ENCODE data around the gene SMCO2. TPM values are rescaled to one million over a fixed set of nuclear protein-coding genes. Genes with fewer than 3 reads are reported as not detected.

The SMCO2 gene
- total and polyA plus RNA-seq, 2 of the 4 experiments (the other 2 are of a cell fraction): 0.19 TPM; not detected in 1

DNA sequence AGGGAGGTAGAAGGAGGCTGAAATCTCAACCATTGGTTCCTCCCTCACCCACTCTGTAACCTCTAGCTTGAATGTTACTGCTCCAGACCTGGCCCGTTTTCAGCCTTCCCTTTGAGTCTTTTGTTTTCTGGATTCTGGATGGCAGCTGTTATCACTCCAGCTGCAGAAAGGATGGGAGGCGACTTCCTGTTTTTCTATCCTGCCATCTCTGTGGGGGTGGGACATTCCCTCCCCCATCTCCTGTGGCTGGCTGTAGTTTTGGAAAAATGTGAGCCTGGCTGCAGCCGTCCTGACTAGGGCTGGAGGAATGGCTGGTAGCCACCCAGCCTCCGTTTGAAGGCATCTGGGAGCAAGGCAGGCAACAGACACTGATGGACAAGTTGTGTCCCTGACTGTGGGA, 74.5 kb downstream of the SMCO2 start:
- WGBS, 2 experiments (ENCODE audit: extremely low coverage in 2 of 2, insufficient read length in 1 of 2): 0% methylated on average over 1 of the region's 4 CpGs; no CpG with 5 or more reads in 1 of the 2 experiments
- peak overlapping the region; percentile 89 for H2AFZ ChIP-seq (replicated peaks; ENCODE audit: low read length, poor library complexity)
- H2BK20ac ChIP-seq (ENCODE audit: low read depth, low read length): peak overlapping the region; percentile 93
- intact Hi-C loops (cut with micrococcal nuclease): loop anchor here (5.0 kb wide), 1 partner anchor 179 kb away; no protein-coding TSS in a partner anchor
- POLR2A ChIA-PET (ENCODE audit: unreplicated experiment): interaction anchor here (0.6 kb wide), 1 partner anchor 1522 kb away, joined by 3 read pairs; no protein-coding TSS in a partner anchor
- H3K14ac ChIP-seq (replicated peaks; ENCODE audit: low read depth, low read length): peak overlapping the region; percentile 91
- peak overlapping the region; percentile 80 for H2BK120ac ChIP-seq (ENCODE audit: low read depth, low read length)
- peak overlapping the region; percentile 91 for H3K23ac ChIP-seq (ENCODE audit: low read depth, low read length)
- peak overlapping the region; percentile 83 to 90 for H4K8ac ChIP-seq (ENCODE audit: low read depth in 2 of 2, low read length in 2 of 2)
- no peaks in the 10 kb centered on the region for H3K9me3 ChIP-seq (ENCODE audit: control insufficient read depth, insufficient read depth, low read length)
- no peaks in the 10 kb centered on the region for H4K20me1 ChIP-seq (ENCODE audit: insufficient read depth, low read length)
- in situ Hi-C loops (cut with MboI; ENCODE audit: low sequenced_read_pairs): no loop called here
- TF ChIP-seq SMC3 (IDR thresholded peaks at IDR 0.05; ENCODE audit: low read depth, low read length) (no peak), FOS (IDR thresholded peaks at IDR 0.05; ENCODE audit: low read depth, low read length) (no peak), RFX5 (IDR thresholded peaks at IDR 0.05; ENCODE audit: low read depth, low read length) (no peak), RAD21 (IDR thresholded peaks at IDR 0.05; ENCODE audit: low read length) (no peak), MAFK (IDR thresholded peaks at IDR 0.05; ENCODE audit: low read depth, low read length) (no peak), MXI1 (IDR thresholded peaks at IDR 0.05; ENCODE audit: borderline replicate concordance, low read depth, low read length) (no peak), CEBPB (IDR thresholded peaks at IDR 0.05; ENCODE audit: low read depth, low read length) (no peak), CHD1 (IDR thresholded peaks at IDR 0.05; ENCODE audit: low read depth, low read length) (no peak), RCOR1 (IDR thresholded peaks at IDR 0.05; ENCODE audit: insufficient replicate concordance, low read length) (no peak), BHLHE40 (IDR thresholded peaks at IDR 0.05; ENCODE audit: low read depth, low read length) (no peak), POLR2A (IDR thresholded peaks at IDR 0.05; ENCODE audit: low read depth, low read length) (no peak), NFE2L2 (IDR thresholded peaks at IDR 0.05; ENCODE audit: low read depth, low read length) (no peak), MAZ (IDR thresholded peaks at IDR 0.05; ENCODE audit: borderline replicate concordance, low read depth, low read length) (no peak)
- TF ChIP-seq, protein P1, sequence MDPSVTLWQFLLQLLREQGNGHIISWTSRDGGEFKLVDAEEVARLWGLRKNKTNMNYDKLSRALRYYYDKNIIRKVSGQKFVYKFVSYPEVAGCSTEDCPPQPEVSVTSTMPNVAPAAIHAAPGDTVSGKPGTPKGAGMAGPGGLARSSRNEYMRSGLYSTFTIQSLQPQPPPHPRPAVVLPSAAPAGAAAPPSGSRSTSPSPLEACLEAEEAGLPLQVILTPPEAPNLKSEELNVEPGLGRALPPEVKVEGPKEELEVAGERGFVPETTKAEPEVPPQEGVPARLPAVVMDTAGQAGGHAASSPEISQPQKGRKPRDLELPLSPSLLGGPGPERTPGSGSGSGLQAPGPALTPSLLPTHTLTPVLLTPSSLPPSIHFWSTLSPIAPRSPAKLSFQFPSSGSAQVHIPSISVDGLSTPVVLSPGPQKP (IDR thresholded peaks at IDR 0.05; ENCODE audit: borderline replicate concordance, low read depth, low read length): no peak
- TF ChIP-seq, protein P2, sequence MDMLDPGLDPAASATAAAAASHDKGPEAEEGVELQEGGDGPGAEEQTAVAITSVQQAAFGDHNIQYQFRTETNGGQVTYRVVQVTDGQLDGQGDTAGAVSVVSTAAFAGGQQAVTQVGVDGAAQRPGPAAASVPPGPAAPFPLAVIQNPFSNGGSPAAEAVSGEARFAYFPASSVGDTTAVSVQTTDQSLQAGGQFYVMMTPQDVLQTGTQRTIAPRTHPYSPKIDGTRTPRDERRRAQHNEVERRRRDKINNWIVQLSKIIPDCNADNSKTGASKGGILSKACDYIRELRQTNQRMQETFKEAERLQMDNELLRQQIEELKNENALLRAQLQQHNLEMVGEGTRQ (IDR thresholded peaks at IDR 0.05; ENCODE audit: low read depth, low read length): no peak
- TF ChIP-seq, protein P3, sequence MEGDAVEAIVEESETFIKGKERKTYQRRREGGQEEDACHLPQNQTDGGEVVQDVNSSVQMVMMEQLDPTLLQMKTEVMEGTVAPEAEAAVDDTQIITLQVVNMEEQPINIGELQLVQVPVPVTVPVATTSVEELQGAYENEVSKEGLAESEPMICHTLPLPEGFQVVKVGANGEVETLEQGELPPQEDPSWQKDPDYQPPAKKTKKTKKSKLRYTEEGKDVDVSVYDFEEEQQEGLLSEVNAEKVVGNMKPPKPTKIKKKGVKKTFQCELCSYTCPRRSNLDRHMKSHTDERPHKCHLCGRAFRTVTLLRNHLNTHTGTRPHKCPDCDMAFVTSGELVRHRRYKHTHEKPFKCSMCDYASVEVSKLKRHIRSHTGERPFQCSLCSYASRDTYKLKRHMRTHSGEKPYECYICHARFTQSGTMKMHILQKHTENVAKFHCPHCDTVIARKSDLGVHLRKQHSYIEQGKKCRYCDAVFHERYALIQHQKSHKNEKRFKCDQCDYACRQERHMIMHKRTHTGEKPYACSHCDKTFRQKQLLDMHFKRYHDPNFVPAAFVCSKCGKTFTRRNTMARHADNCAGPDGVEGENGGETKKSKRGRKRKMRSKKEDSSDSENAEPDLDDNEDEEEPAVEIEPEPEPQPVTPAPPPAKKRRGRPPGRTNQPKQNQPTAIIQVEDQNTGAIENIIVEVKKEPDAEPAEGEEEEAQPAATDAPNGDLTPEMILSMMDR (conservative IDR thresholded peaks at IDR 0.05; ENCODE audit: low read depth, low read length): no peak
- peak overlapping the region; percentile 53 for H3K4me2 ChIP-seq (ENCODE audit: low read depth, low read length)
- H4K5ac ChIP-seq (ENCODE audit: low read depth, low read length): peak overlapping the region; percentile 53
- DNase-seq (peak; percentile 52), ATAC-seq (ENCODE audit: low read depth) (peak; percentile 13)
- CTCF ChIA-PET: no interaction called here
- H2AK9ac ChIP-seq (replicated peaks; ENCODE audit: low read depth, low read length, poor library complexity): peak overlapping the region; percentile 43
- BruUV-seq (replicated peaks): no TSS peak
- H2BK15ac ChIP-seq (ENCODE audit: low read depth, low read length): peak overlapping the region; percentile 99; the same call in 2 of the 3 replicates
- H3K9ac ChIP-seq (ENCODE audit: low read depth, low read length): peak overlapping the region; percentile 5; the same call in 1 of the 2 replicates
- H3K4me1 ChIP-seq (ENCODE audit: control insufficient read depth, insufficient read depth, low read length): peaks cover 10% of the 10 kb centered on the region
- peaks cover 0 to 31% of the 10 kb centered on the region in 2 experiments; a peak in 2 of 4 replicates for H3K79me1 ChIP-seq (ENCODE audit: low read depth in 1 of 2, low read length in 2 of 2)
- H3K4me3 ChIP-seq (ENCODE audit: insufficient read depth, low read depth, low read length): no peak overlapping the region
- H3K27ac ChIP-seq (ENCODE audit: insufficient read depth, low read length): peak overlapping the region; percentile 60
- H3K4ac ChIP-seq (ENCODE audit: low read depth, low read length): peak overlapping the region; percentile 83
- no peaks in the 10 kb centered on the region for H3K27me3 ChIP-seq (ENCODE audit: control insufficient read depth, insufficient read depth, low read length)
- peak overlapping the region; percentile 84 for H4K91ac ChIP-seq (ENCODE audit: insufficient read depth, low read depth, low read length)
- peak overlapping the region; percentile 35 for H2BK5ac ChIP-seq (ENCODE audit: low read depth, low read length, poor library complexity, severe bottlenecking)
- H2AK5ac ChIP-seq (ENCODE audit: low read depth, low read length): peak overlapping the region; percentile 92
- H3K18ac ChIP-seq (ENCODE audit: low read depth, low read length): peak overlapping the region; percentile 43
- H3K9me1 ChIP-seq (ENCODE audit: insufficient read depth, low read length): peaks cover 6% of the 10 kb centered on the region
- H3K56ac ChIP-seq (ENCODE audit: extremely low read depth, insufficient read depth, low read length): peak overlapping the region; percentile 46; the same call in 1 of the 2 replicates
- dilution Hi-C loops (cut with HindIII; ENCODE audit: low sequenced_read_pairs, unreplicated experiment): no loop called here
- no peaks in the 10 kb centered on the region for H3K36me3 ChIP-seq (ENCODE audit: control insufficient read depth, insufficient read depth, low read length)
